Body of pancreas (tissue), 4 donors: ENCODE measurements around the gene HLA-B. TPM values are rescaled to one million over a fixed set of nuclear protein-coding genes. Genes with fewer than 3 reads are reported as not detected.

Experiments
- ATAC-seq: fragments of 150-250 bp; one replicate; pipeline ENCODE4 v1.9.1; 2016
- DNase-seq, 4 donors: peaks; one replicate each; pipeline ENCODE4 v3.0.0-alpha.2; 2019
- H3K27ac ChIP-seq, 4 donors: fragments of 200-600 bp; sonication (generic); 1 replicate in 3 of 4; 2 replicates in 1 of 4; pipeline versions ENCODE4 v1.5.1 to v1.6.1; 2016 to 2019; ENCODE audit warnings: mild to moderate bottlenecking in 1 of 4, mixed read lengths in 1 of 4, moderate library complexity in 1 of 4
- H3K27me3 ChIP-seq, 2 donors: fragments of 200-600 bp; sonication (generic); one replicate each; pipeline ENCODE4 v1.6.0; 2016; ENCODE audit warnings: mild to moderate bottlenecking in 1 of 2
- H3K36me3 ChIP-seq, 2 donors: fragments of 200-600 bp; sonication (generic); replicated peaks in 1 of 2; 2 replicates each; pipeline ENCODE4 v1.5.1; 2016; ENCODE audit warnings: low read depth in 2 of 2; ENCODE audit not compliant: insufficient read depth in 1 of 2
- H3K4me1 ChIP-seq: fragments of 200-600 bp; sonication (generic); one replicate; pipeline ENCODE4 v1.6.0; 2016
- H3K4me3 ChIP-seq, 2 donors: fragments of 200-600 bp; sonication (generic); 1 replicate in 1 of 2; 2 replicates in 1 of 2; pipeline ENCODE4 v1.5.1; 2016 to 2019
- H3K9me3 ChIP-seq, 3 donors: fragments of 200-600 bp; sonication (generic); 1 replicate in 2 of 3; 2 replicates in 1 of 3; pipeline ENCODE4 v1.5.1; 2016
- CTCF ChIP-seq, 7 experiments: fragments of 450-650 bp in 4 of 7; fragments of 200-600 bp in 3 of 7; sonication (generic) in 3 of 7; IDR thresholded peaks; one replicate each; pipeline ENCODE4 v1.5.1; 2016 to 2019; ENCODE audit warnings: antibody characterized with exemption in 7 of 7
- POLR2A ChIP-seq, 3 donors: fragments of 450-650 bp; IDR thresholded peaks; one replicate each; pipeline ENCODE4 v1.6.1; 2016; ENCODE audit warnings: antibody characterized with exemption in 3 of 3, mild to moderate bottlenecking in 2 of 3
- WGBS, 2 donors: methylation state at CpG; one replicate each; pipeline ENCODE4 v1.1.5; 2017; 5-methylcytosine and 5-hydroxymethylcytosine counted together
- intact Hi-C: fragments of 100-400 bp; cut with DNase I; formaldehyde crosslinking; loops from one replicate; pipeline ENCODE4 v1.15.1; 2023
- total RNA-seq, 2 donors: library from RNA; depleted of rRNA; stranded (reverse); fragments of >200 nt; gene quantifications; one replicate each; pipeline ENCODE4 v1.1.0, GENCODE V29; 2016

HLA-B gene
- total RNA-seq, 2 donors from 2014 or later, result 316 to 342 TPM

DNA sequence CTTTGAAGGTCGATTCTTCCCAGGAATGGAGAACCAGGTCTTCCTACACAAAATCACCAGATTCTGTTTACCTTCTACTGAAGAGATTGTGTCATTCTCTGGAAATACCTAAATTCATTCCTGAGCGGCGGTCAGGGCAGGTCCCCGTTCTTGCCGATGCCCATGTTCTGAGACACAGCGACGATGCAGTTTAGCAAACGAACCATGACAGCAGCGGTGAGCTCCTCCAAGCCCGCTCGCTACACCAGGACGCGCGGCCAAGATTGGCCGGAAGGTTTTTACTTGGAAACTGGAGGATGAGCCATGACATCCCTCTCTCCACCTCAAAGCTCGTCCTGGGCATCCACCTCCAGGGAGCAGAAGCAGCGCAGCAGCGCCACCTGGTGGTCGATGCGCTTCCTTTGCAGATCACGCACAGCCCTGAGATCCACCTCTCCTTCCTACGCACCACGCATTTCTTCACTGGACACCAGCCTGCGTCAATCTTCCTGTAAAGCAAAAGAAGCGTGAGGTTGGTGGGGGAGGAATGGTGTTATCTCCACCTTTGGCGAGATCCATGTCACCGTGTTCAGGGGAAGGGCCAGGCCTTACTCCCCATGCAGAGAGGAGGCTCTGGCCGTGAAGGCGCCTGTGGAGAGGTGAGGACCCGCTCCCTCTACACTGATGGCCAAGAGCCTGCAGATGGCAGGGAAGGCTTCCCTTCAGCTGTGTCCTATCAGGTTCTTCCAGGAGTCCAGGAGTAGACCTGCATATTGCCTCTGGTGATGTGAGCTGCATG is 9.9 kb upstream of the HLA-B start:
- H3K4me3 ChIP-seq, result no peak overlapping the region
- no peak overlapping the region for H3K27ac ChIP-seq
- WGBS, 2 donors, result 0 to 4% methylated on average over 15 to 30 of the region's 30 CpGs
- DNase-seq, result peak; percentile 84 to 89 (median 84)
- H3K27me3 ChIP-seq, result no peaks in the 10 kb centered on the region
- no peaks in the 10 kb centered on the region for H3K9me3 ChIP-seq
- H3K4me1 ChIP-seq, result peaks cover 8% of the 10 kb centered on the region
- intact Hi-C loops, result loop anchor here (5.0 kb wide), 1 partner anchor 170 kb away; no protein-coding TSS in a partner anchor
- peak; percentile 97 for ATAC-seq
- TF ChIP-seq POLR2A (IDR thresholded peaks at IDR 0.05) (no peak), CTCF (IDR thresholded peaks at IDR 0.05) (peak; percentile 83 to 98 (median 92))
- H3K36me3 ChIP-seq, result no peaks in the 10 kb centered on the region

DNA sequence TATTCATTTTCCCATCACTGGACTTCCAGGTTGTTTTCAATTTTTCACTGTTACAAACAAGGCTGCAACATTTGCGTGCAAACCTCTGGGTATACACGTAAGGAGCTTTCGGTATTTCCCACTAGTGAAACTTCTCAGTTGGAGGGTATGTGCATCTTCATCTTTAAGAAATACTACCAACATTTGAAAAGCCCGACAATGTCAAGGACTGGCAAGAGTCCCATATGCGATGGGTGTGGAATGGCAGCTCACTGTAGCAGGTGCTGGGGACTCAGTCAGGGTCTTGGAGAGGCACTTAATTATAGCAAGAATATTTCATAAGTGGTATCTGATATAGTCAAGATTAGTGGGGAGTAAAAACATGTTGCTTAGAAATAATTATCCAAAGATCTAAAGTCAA is 8.9 kb upstream of the HLA-B start:
- Histone ChIP-seq H3K4me1 (peaks cover 8% of the 10 kb centered on the region), H3K36me3 (no peaks in the 10 kb centered on the region), H3K4me3 (no peak overlapping the region), H3K27me3 (no peaks in the 10 kb centered on the region), H3K27ac (no peak overlapping the region), H3K9me3 (no peaks in the 10 kb centered on the region)
- ATAC-seq, result no peak
- intact Hi-C loops, result loop anchor here (5.0 kb wide), 1 partner anchor 169 kb away; no protein-coding TSS in a partner anchor
- TF ChIP-seq CTCF (IDR thresholded peaks at IDR 0.05), result no peak
- TF ChIP-seq POLR2A (IDR thresholded peaks at IDR 0.05), result no peak
- no peak for DNase-seq
- WGBS, 2 donors, result 56 to 64% methylated on average over 5 of the region's 5 CpGs

- DNase-seq (no peak), ATAC-seq (no peak)
- intact Hi-C loops, result loop anchor here (5.0 kb wide), 1 partner anchor 217 kb away; no protein-coding TSS in a partner anchor
- Histone ChIP-seq H3K36me3 (no peaks in the 10 kb centered on the region), H3K4me3 (no peak overlapping the region), H3K27ac (no peak overlapping the region), H3K27me3 (no peaks in the 10 kb centered on the region), H3K4me1 (peaks cover 8% of the 10 kb centered on the region), H3K9me3 (no peaks in the 10 kb centered on the region)
- no peak for TF ChIP-seq CTCF (IDR thresholded peaks at IDR 0.05)
- TF ChIP-seq POLR2A (IDR thresholded peaks at IDR 0.05), result no peak
These were observed 6.8 kb upstream of the HLA-B start for GRCh38 chr6:31363811-31364210.

- H3K9me3 ChIP-seq, result no peaks in the 10 kb centered on the region
- H3K4me1 ChIP-seq, result peaks cover 8% of the 10 kb centered on the region
- H3K27ac ChIP-seq, result no peak overlapping the region
- intact Hi-C loops, result loop anchor here (5.0 kb wide), 1 partner anchor 215 kb away; no protein-coding TSS in a partner anchor
- H3K36me3 ChIP-seq, result no peaks in the 10 kb centered on the region
- TF ChIP-seq POLR2A (IDR thresholded peaks at IDR 0.05) (no peak), CTCF (IDR thresholded peaks at IDR 0.05) (no peak)
- no peaks in the 10 kb centered on the region for H3K27me3 ChIP-seq
- 54 to 56% methylated on average over 5 of the region's 5 CpGs for WGBS, 2 donors
- H3K4me3 ChIP-seq, result no peak overlapping the region
- DNase-seq (no peak), ATAC-seq (no peak)
These were observed 5.8 kb upstream of the HLA-B start for GRCh38 chr6:31362751-31363150.

DNA sequence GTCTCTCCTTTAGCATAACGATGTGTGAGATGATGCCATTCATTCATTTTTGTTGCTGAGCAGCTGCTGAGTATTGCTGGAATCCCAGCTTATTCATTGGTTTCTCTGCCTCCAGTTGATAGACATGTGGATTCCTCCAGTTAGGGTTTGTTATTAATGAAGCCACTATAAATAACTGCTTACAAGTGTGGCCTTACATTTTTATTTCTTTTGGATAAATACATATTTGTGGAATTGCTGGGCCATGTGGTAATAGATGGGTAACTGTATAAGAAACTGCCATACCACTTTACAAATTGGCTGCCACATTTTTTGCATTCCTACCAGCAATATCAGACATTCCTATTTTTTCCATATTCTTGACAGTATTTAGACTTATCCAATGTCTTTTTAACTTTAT is 2.6 kb upstream of the HLA-B start:
- Histone ChIP-seq H3K27ac (no peak overlapping the region), H3K4me3 (no peak overlapping the region), H3K36me3 (no peaks in the 10 kb centered on the region), H3K27me3 (no peaks in the 10 kb centered on the region), H3K9me3 (no peaks in the 10 kb centered on the region), H3K4me1 (peaks cover 8% of the 10 kb centered on the region)
- DNase-seq (no peak), ATAC-seq (no peak)
- WGBS, 2 donors, result 44 to 85% methylated on average over 1 of the region's 1 CpG
- intact Hi-C loops, result no loop called here
- TF ChIP-seq CTCF (IDR thresholded peaks at IDR 0.05) (no peak), POLR2A (IDR thresholded peaks at IDR 0.05) (no peak)
